Transverse colon (tissue), 4 donors: ENCODE results near the gene PAIP1.

Source experiments
- CTCF ChIP-seq, 5 experiments: fragments of 200-600 bp in 3 of 5; fragments of 450-650 bp in 2 of 5; sonication (generic) in 3 of 5; IDR thresholded peaks; 1 replicate in 2 of 5; 2 replicates in 3 of 5; pipeline ENCODE4 v1.5.1; 2016 to 2017; ENCODE audit warnings: antibody characterized with exemption in 5 of 5, inconsistent platforms in 3 of 5, mild to moderate bottlenecking in 2 of 5, moderate library complexity in 1 of 5
- EP300 ChIP-seq: sonication (generic); formaldehyde crosslinking; IDR thresholded peaks from one replicate; pipeline ENCODE4 v1.6.1; 2017; ENCODE audit warnings: antibody characterized with exemption, low read depth
- POLR2AphosphoS5 ChIP-seq, 3 donors: sonication (generic); formaldehyde crosslinking; IDR thresholded peaks; one replicate each; pipeline ENCODE4 v1.6.1; 2016; ENCODE audit warnings: antibody characterized with exemption in 3 of 3

GRCh38 chr5:43551731-43552130, 5.1 kb downstream of the PAIP1 start:
- no peak for TF ChIP-seq CTCF (IDR thresholded peaks at IDR 0.05)
- no peak for TF ChIP-seq EP300
- no peak for TF ChIP-seq POLR2AphosphoS5 (IDR thresholded peaks at IDR 0.05)
